ENCODE data around the gene PRDM1. TPM values are rescaled to one million over a fixed set of nuclear protein-coding genes. Genes with fewer than 3 reads are reported as not detected.

Gene PRDM1
- total RNA-seq, 6 donors from 2014 or later: 6.2 to 32.2 (median 12.9) TPM

- TF ChIP-seq CTCF (IDR thresholded peaks at IDR 0.05) (no peak), POLR2A (IDR thresholded peaks at IDR 0.05) (no peak), POLR2AphosphoS5 (IDR thresholded peaks at IDR 0.05) (no peak), EP300 (IDR thresholded peaks at IDR 0.05) (no peak)
- no peak overlapping the region for H3K27ac ChIP-seq
- no peak for ATAC-seq (ENCODE audit: low FRiP score in 2 of 2)
- H3K4me3 ChIP-seq: no peak overlapping the region
- H3K36me3 ChIP-seq: no peaks in the 10 kb centered on the region
- H3K4me1 ChIP-seq: no peaks in the 10 kb centered on the region
- no peaks in the 10 kb centered on the region for H3K27me3 ChIP-seq
- DNase-seq: no peak
- no peaks in the 10 kb centered on the region for H3K9me3 ChIP-seq
- WGBS, 2 donors: 69 to 71% methylated on average over 6 of the region's 6 CpGs
These were observed 36.3 kb downstream of the PRDM1 start for GRCh38 chr6:106122306-106122918.

DNA sequence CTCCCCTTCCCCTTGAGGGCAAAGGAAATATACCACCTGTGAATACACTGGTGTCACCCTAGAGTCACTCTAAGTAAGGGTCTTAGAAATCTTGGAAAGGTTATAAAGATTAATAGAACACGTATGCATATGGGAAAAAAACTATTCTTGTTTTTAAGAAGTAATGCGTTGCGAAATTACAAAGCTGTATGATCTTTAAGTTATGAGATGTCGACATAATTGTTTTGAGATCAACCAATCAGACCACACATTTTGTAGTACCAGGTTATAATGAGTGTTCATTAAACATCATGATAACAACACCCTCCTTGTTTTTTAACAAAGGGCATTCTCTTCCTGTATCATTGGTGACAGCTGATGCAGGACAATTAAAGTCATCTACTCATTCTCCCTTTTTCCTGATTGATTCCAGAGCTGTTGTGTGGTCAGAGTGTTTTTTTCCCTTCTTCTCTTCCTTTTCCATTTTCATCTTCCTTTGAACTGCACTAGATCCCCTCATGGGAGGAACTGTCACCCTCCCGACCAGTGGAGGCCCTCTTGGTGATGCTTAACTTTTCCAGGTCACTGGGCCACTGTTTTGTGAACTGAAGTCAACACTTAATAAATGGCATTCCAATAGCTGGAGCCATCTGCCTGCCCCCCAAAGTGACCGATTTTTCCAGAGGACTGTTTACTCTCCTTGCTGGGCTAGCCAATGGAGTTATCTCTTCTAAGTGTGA is 37.0 kb downstream of the PRDM1 start:
- 77 to 79% methylated on average over 6 of the region's 6 CpGs for WGBS, 2 donors
- DNase-seq: no peak
- no peaks in the 10 kb centered on the region for H3K36me3 ChIP-seq
- no peak overlapping the region for H3K27ac ChIP-seq
- H3K4me1 ChIP-seq: no peaks in the 10 kb centered on the region
- no peak for ATAC-seq (ENCODE audit: low FRiP score in 2 of 2)
- H3K9me3 ChIP-seq: no peaks in the 10 kb centered on the region
- TF ChIP-seq CTCF (IDR thresholded peaks at IDR 0.05) (no peak), POLR2AphosphoS5 (IDR thresholded peaks at IDR 0.05) (no peak), POLR2A (IDR thresholded peaks at IDR 0.05) (no peak), EP300 (IDR thresholded peaks at IDR 0.05) (no peak)
- H3K27me3 ChIP-seq: no peaks in the 10 kb centered on the region
- H3K4me3 ChIP-seq: no peak overlapping the region

DNA sequence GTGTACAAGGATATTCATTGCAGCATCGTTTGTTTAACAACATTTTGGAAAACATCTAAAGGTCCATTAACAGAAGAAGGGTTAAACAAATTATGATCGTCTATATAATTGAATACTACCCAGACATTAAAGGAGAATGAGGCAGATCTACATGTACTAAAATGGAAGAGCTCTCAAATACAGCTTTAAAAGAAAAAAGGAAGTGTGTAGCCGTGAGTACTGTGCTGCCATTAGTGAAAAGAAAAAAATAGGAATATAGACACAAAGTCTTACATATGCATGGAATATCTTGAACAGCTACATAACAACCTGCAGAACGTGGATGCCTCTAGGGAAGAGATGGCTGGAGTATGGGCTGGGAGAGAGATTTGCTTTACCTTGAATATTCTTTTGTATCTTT is 37.9 kb downstream of the PRDM1 start:
- Histone ChIP-seq H3K4me1 (no peaks in the 10 kb centered on the region), H3K27ac (no peak overlapping the region), H3K27me3 (no peaks in the 10 kb centered on the region), H3K4me3 (no peak overlapping the region), H3K36me3 (no peaks in the 10 kb centered on the region), H3K9me3 (no peaks in the 10 kb centered on the region)
- DNase-seq (no peak), ATAC-seq (ENCODE audit: low FRiP score in 2 of 2) (no peak)
- TF ChIP-seq CTCF (IDR thresholded peaks at IDR 0.05): no peak
- no peak for TF ChIP-seq EP300 (IDR thresholded peaks at IDR 0.05)
- TF ChIP-seq POLR2AphosphoS5 (IDR thresholded peaks at IDR 0.05): no peak
- no peak for TF ChIP-seq POLR2A (IDR thresholded peaks at IDR 0.05)
- WGBS, 2 donors: 72 to 79% methylated on average over 4 of the region's 4 CpGs

- TF ChIP-seq CTCF (IDR thresholded peaks at IDR 0.05) (no peak), EP300 (IDR thresholded peaks at IDR 0.05) (no peak), POLR2AphosphoS5 (IDR thresholded peaks at IDR 0.05) (no peak), POLR2A (IDR thresholded peaks at IDR 0.05) (no peak)
- no peaks in the 10 kb centered on the region for H3K27me3 ChIP-seq
- no peak for DNase-seq
- H3K4me1 ChIP-seq: no peaks in the 10 kb centered on the region
- no peak for ATAC-seq (ENCODE audit: low FRiP score in 2 of 2)
- no peaks in the 10 kb centered on the region for H3K36me3 ChIP-seq
- 79 to 91% methylated on average over 8 to 10 of the region's 10 CpGs for WGBS, 2 donors
- H3K27ac ChIP-seq: no peak overlapping the region
- H3K4me3 ChIP-seq: no peak overlapping the region
- no peaks in the 10 kb centered on the region for H3K9me3 ChIP-seq
These were observed 38.6 kb downstream of the PRDM1 start for GRCh38 chr6:106124437-106125430.

All from upper lobe of left lung (tissue), 6 donors.